Measurements from ENCODE around the gene PRLR.
"Not testable (repeated sequence)": the region's sequence is repeated elsewhere in the genome, so short reads cannot be mapped to it uniquely, and the experiment has no call there.

Gene PRLR

GRCh38 chr5:35067985-35068384 lies 162.3 kb downstream of the PRLR start:
- no peak for DNase-seq

- no peak for DNase-seq
Observed at GRCh38 chr5:35066260-35066795, 164.0 kb downstream of the PRLR start.

- no peak for DNase-seq
Observed at GRCh38 chr5:35063414-35063813, 166.9 kb downstream of the PRLR start.

- no peak for DNase-seq
Observed at GRCh38 chr5:35061211-35061770, 169.0 kb downstream of the PRLR start.

GRCh38 chr5:35060236-35060635 lies 170.1 kb downstream of the PRLR start:
- DNase-seq, result no peak

GRCh38 chr5:35059251-35059650 lies 171.0 kb downstream of the PRLR start:
- DNase-seq, result no peak

GRCh38 chr5:35058374-35058788 lies 171.9 kb downstream of the PRLR start:
- DNase-seq, result no peak

GRCh38 chr5:35056686-35057085 lies 173.6 kb downstream of the PRLR start:
- no peak for DNase-seq

GRCh38 chr5:35052838-35053237 lies 177.4 kb downstream of the PRLR start:
- no peak for DNase-seq

GRCh38 chr5:35050541-35051126 lies 179.7 kb downstream of the PRLR start:
- no peak for DNase-seq

- no peak for DNase-seq
Observed at GRCh38 chr5:35048910-35049309, 181.4 kb downstream of the PRLR start.

GRCh38 chr5:35047785-35048404 lies 182.4 kb downstream of the PRLR start, which contains the start of gene AGXT2:
Gene AGXT2, minus strand, starts transcription at chr5:35047949. Its CDS starts 57 bp downstream, at chr5:35047892.
- no peak for DNase-seq

GRCh38 chr5:35046774-35047173 lies 183.5 kb downstream of the PRLR start:
- no peak for DNase-seq

- no peak for DNase-seq
Observed at GRCh38 chr5:35045280-35045679, 185.0 kb downstream of the PRLR start.

- no peak for DNase-seq
Observed at GRCh38 chr5:35044649-35045048, 185.6 kb downstream of the PRLR start.

- no peak for DNase-seq
Observed at GRCh38 chr5:35042781-35043180, 187.5 kb downstream of the PRLR start.

- no peak for DNase-seq
Observed at GRCh38 chr5:35041261-35041660, 189.0 kb downstream of the PRLR start.

- no peak for DNase-seq
Observed at GRCh38 chr5:35038891-35039290, 191.4 kb downstream of the PRLR start.

- no peak for DNase-seq
Observed at GRCh38 chr5:35036536-35036935, 193.8 kb downstream of the PRLR start.

GRCh38 chr5:35035929-35036328 lies 194.4 kb downstream of the PRLR start:
- DNase-seq, result not testable (repeated sequence)

- DNase-seq, result no peak
Observed at GRCh38 chr5:35035271-35035670, 195.0 kb downstream of the PRLR start.

GRCh38 chr5:35032356-35032755 lies 197.9 kb downstream of the PRLR start:
- DNase-seq, result no peak

- DNase-seq, result no peak
Observed at GRCh38 chr5:35031276-35031675, 199.0 kb downstream of the PRLR start.

GRCh38 chr5:35030426-35031100 lies 199.7 kb downstream of the PRLR start:
- DNase-seq, result no peak
